ENCODE data around the gene SPTA1.
"Not testable (repeated sequence)": the region's sequence is repeated elsewhere in the genome, so short reads cannot be mapped to it uniquely, and the experiment has no call there.

SPTA1 gene

GRCh38 chr1:158694596-158694995 is 8.1 kb upstream of the SPTA1 start:
- H3K27me3 ChIP-seq (ENCODE audit: control insufficient read depth, low read length) = no peaks in the 10 kb centered on the region
- H4K20me1 ChIP-seq (ENCODE audit: control insufficient read depth, insufficient read depth, low read depth, low read length) = no peaks in the 10 kb centered on the region
- H3K4me2 ChIP-seq (ENCODE audit: low read length) = no peak overlapping the region
- no peaks in the 10 kb centered on the region for H3K9me2 ChIP-seq (replicated peaks; ENCODE audit: control insufficient read depth, low read length)
- TF ChIP-seq EZH2phosphoT487 (IDR thresholded peaks at IDR 0.05; ENCODE audit: borderline replicate concordance, low read length) = no peak
- TF ChIP-seq CTCF (IDR thresholded peaks at IDR 0.05; ENCODE audit: low read depth, low read length, poor library complexity, severe bottlenecking) = no peak
- H3K9me3 ChIP-seq (ENCODE audit: control insufficient read depth, insufficient read depth, low read length) = no peaks in the 10 kb centered on the region
- no peaks in the 10 kb centered on the region for H3K4me1 ChIP-seq (ENCODE audit: control insufficient read depth, low read length)
- no peak overlapping the region for H3K27ac ChIP-seq (ENCODE audit: low read depth, low read length)
- no peaks in the 10 kb centered on the region for H3F3A ChIP-seq (ENCODE audit: control insufficient read depth, insufficient read depth)
- no peaks in the 10 kb centered on the region for H3K79me2 ChIP-seq (ENCODE audit: control insufficient read depth, low read length)
- H3K36me3 ChIP-seq (ENCODE audit: control insufficient read depth, low read length) = no peaks in the 10 kb centered on the region
- no peak overlapping the region for H3K4me3 ChIP-seq (ENCODE audit: low read length)

GRCh38 chr1:158692356-158692755 is 5.8 kb upstream of the SPTA1 start:
- Histone ChIP-seq H3K27ac (ENCODE audit: low read depth, low read length) (no peak overlapping the region), H4K20me1 (ENCODE audit: control insufficient read depth, insufficient read depth, low read depth, low read length) (no peaks in the 10 kb centered on the region), H3K36me3 (ENCODE audit: control insufficient read depth, low read length) (no peaks in the 10 kb centered on the region), H3K79me2 (ENCODE audit: control insufficient read depth, low read length) (no peaks in the 10 kb centered on the region), H3K4me1 (ENCODE audit: control insufficient read depth, low read length) (no peaks in the 10 kb centered on the region), H3K27me3 (ENCODE audit: control insufficient read depth, low read length) (no peaks in the 10 kb centered on the region), H3K9me2 (replicated peaks; ENCODE audit: control insufficient read depth, low read length) (no peaks in the 10 kb centered on the region), H3K4me2 (ENCODE audit: low read length) (no peak overlapping the region), H3F3A (ENCODE audit: control insufficient read depth, insufficient read depth) (no peaks in the 10 kb centered on the region), H3K9me3 (ENCODE audit: control insufficient read depth, insufficient read depth, low read length) (no peaks in the 10 kb centered on the region), H3K4me3 (ENCODE audit: low read length) (no peak overlapping the region)
- TF ChIP-seq EZH2phosphoT487 (IDR thresholded peaks at IDR 0.05; ENCODE audit: borderline replicate concordance, low read length) (no peak), CTCF (IDR thresholded peaks at IDR 0.05; ENCODE audit: low read depth, low read length, poor library complexity, severe bottlenecking) (no peak)

- Histone ChIP-seq H4K20me1 (ENCODE audit: control insufficient read depth, insufficient read depth, low read depth, low read length) (no peaks in the 10 kb centered on the region), H3K4me3 (ENCODE audit: low read length) (no peak overlapping the region), H3K36me3 (ENCODE audit: control insufficient read depth, low read length) (no peaks in the 10 kb centered on the region), H3K9me2 (replicated peaks; ENCODE audit: control insufficient read depth, low read length) (no peaks in the 10 kb centered on the region), H3K4me1 (ENCODE audit: control insufficient read depth, low read length) (no peaks in the 10 kb centered on the region), H3F3A (ENCODE audit: control insufficient read depth, insufficient read depth) (no peaks in the 10 kb centered on the region), H3K27me3 (ENCODE audit: control insufficient read depth, low read length) (no peaks in the 10 kb centered on the region), H3K4me2 (ENCODE audit: low read length) (no peak overlapping the region), H3K79me2 (ENCODE audit: control insufficient read depth, low read length) (no peaks in the 10 kb centered on the region), H3K27ac (ENCODE audit: low read depth, low read length) (no peak overlapping the region), H3K9me3 (ENCODE audit: control insufficient read depth, insufficient read depth, low read length) (no peaks in the 10 kb centered on the region)
- TF ChIP-seq CTCF (IDR thresholded peaks at IDR 0.05; ENCODE audit: low read depth, low read length, poor library complexity, severe bottlenecking) = no peak
- TF ChIP-seq EZH2phosphoT487 (IDR thresholded peaks at IDR 0.05; ENCODE audit: borderline replicate concordance, low read length) = no peak
Observed at GRCh38 chr1:158691907-158692306, 5.4 kb upstream of the SPTA1 start.

- H3K27me3 ChIP-seq (ENCODE audit: control insufficient read depth, low read length); H3K36me3 ChIP-seq (ENCODE audit: control insufficient read depth, low read length); H3K4me3 ChIP-seq (ENCODE audit: low read length); H4K20me1 ChIP-seq (ENCODE audit: control insufficient read depth, insufficient read depth, low read depth, low read length); H3K9me3 ChIP-seq (ENCODE audit: control insufficient read depth, insufficient read depth, low read length); H3K4me1 ChIP-seq (ENCODE audit: control insufficient read depth, low read length); H3K9me2 ChIP-seq (replicated peaks; ENCODE audit: control insufficient read depth, low read length); H3K79me2 ChIP-seq (ENCODE audit: control insufficient read depth, low read length); H3K4me2 ChIP-seq (ENCODE audit: low read length); H3K27ac ChIP-seq (ENCODE audit: low read depth, low read length); H3F3A ChIP-seq (ENCODE audit: control insufficient read depth, insufficient read depth): not testable (repeated sequence)
Observed at GRCh38 chr1:158691149-158691548, 4.6 kb upstream of the SPTA1 start.
